GM12878 (cell line): Measurements from ENCODE around the gene ATG10. TPM values are rescaled to one million over a fixed set of nuclear protein-coding genes. Genes with fewer than 3 reads are reported as not detected.

Experiments
- ATAC-seq: fragments of 200-7000 bp; cut with Tn5 transposase; 3 replicates; pipeline ENCODE4 v1.9.1; 2020; ENCODE audit warnings: mild to moderate bottlenecking, moderate library complexity
- BruUV-seq: library from RNA; stranded (reverse); fragments of 400-500 nt; replicated peaks from 2 replicates; lab custom pipeline; 2021; lab: Mats Ljungman, UMichigan
- CTCF ChIA-PET: fragments of 300-600 bp; sonication (Branson Sonifier 250); formaldehyde crosslinking; extraction: SDS; loops from one replicate; lab custom pipeline; 2021; ENCODE audit warnings: inconsistent platforms; lab: Yijun Ruan, JAX
- POLR2A ChIA-PET: fragments of 350-600 bp; formaldehyde crosslinking; extraction: SDS; loops from one replicate; lab custom pipeline; 2021; ENCODE audit warnings: inconsistent platforms; lab: Charles Lee
- RAD21 ChIA-PET: fragments of 300-600 bp; sonication (Branson Sonifier 250); formaldehyde crosslinking; loops from one replicate; lab custom pipeline; 2023; ENCODE audit warnings: antibody characterized with exemption; ENCODE audit not compliant: unreplicated experiment; lab: Charles Lee
- SMC1A ChIA-PET: fragments of 300-600 bp; sonication (Branson Sonifier 250); formaldehyde crosslinking; loops from one replicate; lab custom pipeline; 2023; ENCODE audit not compliant: unreplicated experiment, uncharacterized antibody; lab: Charles Lee
- DNase-seq: peaks from one replicate; pipeline ENCODE4 v3.0.0-alpha.2; 2011; ENCODE audit warnings: low read depth, low spot score
- FAIRE-seq: peaks from 3 replicates; lab custom pipeline; 2011; peaks lifted over from hg19 to GRCh38; lab: Jason Lieb, UNC
- H2AFZ ChIP-seq: 2 replicates; pipeline ENCODE4 v1.6.0; 2011; ENCODE audit warnings: low read depth, low read length, control low read depth; ENCODE audit not compliant: control insufficient read depth
- H3K27ac ChIP-seq: 2 replicates; pipeline ENCODE4 v1.5.1; 2011; ENCODE audit warnings: control low read depth; ENCODE audit not compliant: control insufficient read depth, insufficient read depth
- H3K27me3 ChIP-seq, 2 experiments: replicated peaks in 1 of 2; 2 replicates each; pipeline versions ENCODE4 v1.6.0 to v1.6.1; 2011; ENCODE audit warnings: low read length in 1 of 2; ENCODE audit not compliant: control insufficient read depth in 2 of 2, insufficient read depth in 2 of 2
- H3K36me3 ChIP-seq, 2 experiments: 2 replicates each; pipeline ENCODE4 v1.5.1; 2011; ENCODE audit warnings: low read length in 1 of 2; ENCODE audit not compliant: control insufficient read depth in 2 of 2, insufficient read depth in 2 of 2
- H3K4me1 ChIP-seq: 2 replicates; pipeline ENCODE4 v1.6.1; 2011; ENCODE audit warnings: mild to moderate bottlenecking, low read length, moderate library complexity, mixed read lengths; ENCODE audit not compliant: control insufficient read depth, insufficient read depth
- H3K4me2 ChIP-seq: 2 replicates; pipeline ENCODE4 v1.6.0; 2011; ENCODE audit warnings: control low read depth; ENCODE audit not compliant: control insufficient read depth, insufficient read depth
- H3K4me3 ChIP-seq: fragments of 200-600 bp; sonication (generic); 2 replicates; pipeline ENCODE4 v1.5.1; 2016
- H3K79me2 ChIP-seq: 2 replicates; pipeline ENCODE4 v1.6.0; 2011; ENCODE audit warnings: low read length; ENCODE audit not compliant: control insufficient read depth, insufficient read depth
- H3K9ac ChIP-seq: 2 replicates; pipeline ENCODE4 v1.8.0; 2011; ENCODE audit warnings: low read length, control low read depth, mixed read lengths; ENCODE audit not compliant: control insufficient read depth, insufficient read depth
- H3K9me3 ChIP-seq: replicated peaks from 3 replicates; pipeline ENCODE4 v1.5.1; 2011; ENCODE audit warnings: mild to moderate bottlenecking, low read length; ENCODE audit not compliant: control insufficient read depth, insufficient read depth
- H4K20me1 ChIP-seq: 2 replicates; pipeline ENCODE4 v1.6.0; 2011; ENCODE audit not compliant: control insufficient read depth, insufficient read depth
- BRCA1 ChIP-seq: IDR thresholded peaks from 2 replicates; pipeline ENCODE4 v1.6.1; 2011; ENCODE audit warnings: low read depth, low read length, improper control_type of control experiment
- CBX3 ChIP-seq: fragments of 200-600 bp; sonication (generic); IDR thresholded peaks from 2 replicates; pipeline ENCODE4 v1.6.1; 2016; ENCODE audit warnings: low read depth, borderline replicate concordance
- CHD4 ChIP-seq: fragments of 200-600 bp; sonication (generic); IDR thresholded peaks from 2 replicates; pipeline ENCODE4 v1.6.1; 2016; ENCODE audit warnings: mild to moderate bottlenecking
- CREM ChIP-seq: IDR thresholded peaks from 2 replicates; pipeline ENCODE4 v1.6.1; 2014; ENCODE audit warnings: antibody characterized with exemption, low read depth
- EGR1 ChIP-seq, 2 experiments: IDR thresholded peaks; 1 replicate in 1 of 2; 2 replicates in 1 of 2; pipeline ENCODE4 v1.6.1; 2011 to 2012; ENCODE audit warnings: low read depth in 2 of 2, low read length in 2 of 2, borderline replicate concordance in 1 of 2, mild to moderate bottlenecking in 1 of 2, moderate library complexity in 1 of 2
- IKZF2 ChIP-seq, 2 experiments: fragments of 450-650 bp; IDR thresholded peaks; 2 replicates each; pipeline ENCODE4 v1.6.1; 2017; ENCODE audit warnings: mild to moderate bottlenecking in 2 of 2, moderate library complexity in 2 of 2
- MXI1 ChIP-seq: fragments of 150-350 bp; IDR thresholded peaks from 2 replicates; pipeline ENCODE4 v1.6.1; 2011; ENCODE audit warnings: low read depth, mild to moderate bottlenecking, inconsistent platforms, low read length, improper control_type of control experiment
- NFIC ChIP-seq: IDR thresholded peaks from 2 replicates; pipeline ENCODE4 v1.6.1; 2012; ENCODE audit warnings: low read depth, mild to moderate bottlenecking, inconsistent platforms, low read length, moderate library complexity
- POLR2A ChIP-seq: IDR thresholded peaks from 2 replicates; pipeline ENCODE4 v1.6.1; 2011; ENCODE audit warnings: low read depth, mild to moderate bottlenecking, low read length
- TARDBP ChIP-seq: IDR thresholded peaks from 2 replicates; pipeline ENCODE4 v1.6.1; 2016; ENCODE audit warnings: borderline replicate concordance
- ZNF217 ChIP-seq: fragments of 450-650 bp; IDR thresholded peaks from 2 replicates; pipeline ENCODE4 v1.6.1; 2017; ENCODE audit warnings: antibody characterized with exemption, mild to moderate bottlenecking
- WGBS: methylation state at CpG from one replicate; pipeline ENCODE4 v1.1.6; 2016; ENCODE audit warnings: low lambda C conversion rate; ENCODE audit not compliant: insufficient replicate concordance, insufficient coverage; ENCODE audit errors: missing lambda C conversion rate; 5-methylcytosine and 5-hydroxymethylcytosine counted together
- in situ Hi-C: fragments of 300-500 bp; cut with MboI; formaldehyde crosslinking; loops from 9 replicates; pipeline ENCODE4 v1.14.3; 2018; ENCODE audit warnings: mixed read lengths
- intact Hi-C: fragments of 100-400 bp; cut with micrococcal nuclease; formaldehyde crosslinking; loops from one replicate; pipeline ENCODE4 v1.14.2; 2022; ENCODE audit not compliant: unreplicated experiment
- polyA plus RNA-seq, 11 experiments: library from polyadenylated mRNA; depleted of rRNA in 4 of 11; unstranded in 6 of 11; stranded (reverse) in 5 of 11; fragments of >200 nt; fragmentation: Nextera tagmentation in 4 of 11; fragmentation: Illumina TruSeq in 1 of 11; extraction: Ambion mirVana in 4 of 11; extraction: Trizol in 1 of 11; gene quantifications; 1 replicate in 1 of 11; 2 replicates in 10 of 11; pipeline versions ENCODE4 v1.2.1 to v1.2.3, GENCODE V29; 2011 to 2016; ENCODE audit warnings: inconsistent platforms in 2 of 11, missing spikeins in 2 of 11, low read depth in 1 of 11
- total RNA-seq, 4 experiments: library from RNA; depleted of rRNA in 3 of 4; stranded (reverse); fragments of >200 nt in 3 of 4; fragmentation: Illumina TruSeq in 1 of 4; extraction: Trizol in 1 of 4; gene quantifications; 2 replicates each; pipeline versions ENCODE4 v1.2.1 to v1.2.3, GENCODE V29; 2013 to 2021
- TF ChIP-seq, protein P1 (sequence below): IDR thresholded peaks from 2 replicates; pipeline ENCODE4 v1.6.1; 2011; ENCODE audit warnings: borderline replicate concordance, low read depth, mild to moderate bottlenecking, moderate library complexity, mixed read lengths, low read length; ENCODE audit not compliant: insufficient read depth; ENCODE audit errors: extremely low read length
- TF ChIP-seq, protein P2 (sequence below): fragments of 150-350 bp; IDR thresholded peaks from 2 replicates; pipeline ENCODE4 v1.6.1; 2016; ENCODE audit warnings: low read depth, low read length

ATG10 gene
- total and polyA plus RNA-seq, 10 of the 15 experiments (the other 5 are each of a cell fraction or from before 2014, with no cell fraction given): 3.8 to 14.4 (median 6.5) TPM

- no peak overlapping the region for H3K9ac ChIP-seq
- no peak overlapping the region for H2AFZ ChIP-seq
- no peak for DNase-seq
- H3K4me2 ChIP-seq: no peak overlapping the region
- WGBS: 97% methylated on average over 2 of the region's 2 CpGs
- no peaks in the 10 kb centered on the region for H3K9me3 ChIP-seq
- SMC1A ChIA-PET: interaction anchor here (1.0 to 1.3 kb wide), 2 partner anchors 21 to 48 kb away, joined by 3 read pairs; no protein-coding TSS in a partner anchor
- intact Hi-C loops (no loop called here), in situ Hi-C loops (no loop called here)
- POLR2A ChIA-PET: interaction anchor here (1.1 kb wide), 1 partner anchor 26 kb away, joined by 3 read pairs; no protein-coding TSS in a partner anchor
- no peaks in the 10 kb centered on the region for H3K4me1 ChIP-seq
- CTCF ChIA-PET: interaction anchor here (1.1 to 1.8 kb wide), 3 partner anchors 12 to 151 kb away, joined by 3 to 6 read pairs (median 4); no protein-coding TSS in a partner anchor
- no peaks in the 10 kb centered on the region for H3K27me3 ChIP-seq
- H3K4me3 ChIP-seq: no peak overlapping the region
- no peak for ATAC-seq
- RAD21 ChIA-PET: interaction anchor here (1.5 kb wide), 1 partner anchor 32 kb away, joined by 3 read pairs; no protein-coding TSS in a partner anchor
- no peak for TF ChIP-seq CBX3
- no peak for TF ChIP-seq POLR2A
- no peak for TF ChIP-seq ZNF217
- TF ChIP-seq NFIC: no peak
- TF ChIP-seq TARDBP: no peak
- TF ChIP-seq, protein P1, sequence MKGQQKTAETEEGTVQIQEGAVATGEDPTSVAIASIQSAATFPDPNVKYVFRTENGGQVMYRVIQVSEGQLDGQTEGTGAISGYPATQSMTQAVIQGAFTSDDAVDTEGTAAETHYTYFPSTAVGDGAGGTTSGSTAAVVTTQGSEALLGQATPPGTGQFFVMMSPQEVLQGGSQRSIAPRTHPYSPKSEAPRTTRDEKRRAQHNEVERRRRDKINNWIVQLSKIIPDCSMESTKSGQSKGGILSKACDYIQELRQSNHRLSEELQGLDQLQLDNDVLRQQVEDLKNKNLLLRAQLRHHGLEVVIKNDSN: no peak
- no peak for TF ChIP-seq EGR1 (IDR thresholded peaks at IDR 0.05; ENCODE audit: borderline replicate concordance in 1 of 2, low read depth in 2 of 2, low read length in 2 of 2)
- no peak for TF ChIP-seq MXI1
- TF ChIP-seq, protein P2, sequence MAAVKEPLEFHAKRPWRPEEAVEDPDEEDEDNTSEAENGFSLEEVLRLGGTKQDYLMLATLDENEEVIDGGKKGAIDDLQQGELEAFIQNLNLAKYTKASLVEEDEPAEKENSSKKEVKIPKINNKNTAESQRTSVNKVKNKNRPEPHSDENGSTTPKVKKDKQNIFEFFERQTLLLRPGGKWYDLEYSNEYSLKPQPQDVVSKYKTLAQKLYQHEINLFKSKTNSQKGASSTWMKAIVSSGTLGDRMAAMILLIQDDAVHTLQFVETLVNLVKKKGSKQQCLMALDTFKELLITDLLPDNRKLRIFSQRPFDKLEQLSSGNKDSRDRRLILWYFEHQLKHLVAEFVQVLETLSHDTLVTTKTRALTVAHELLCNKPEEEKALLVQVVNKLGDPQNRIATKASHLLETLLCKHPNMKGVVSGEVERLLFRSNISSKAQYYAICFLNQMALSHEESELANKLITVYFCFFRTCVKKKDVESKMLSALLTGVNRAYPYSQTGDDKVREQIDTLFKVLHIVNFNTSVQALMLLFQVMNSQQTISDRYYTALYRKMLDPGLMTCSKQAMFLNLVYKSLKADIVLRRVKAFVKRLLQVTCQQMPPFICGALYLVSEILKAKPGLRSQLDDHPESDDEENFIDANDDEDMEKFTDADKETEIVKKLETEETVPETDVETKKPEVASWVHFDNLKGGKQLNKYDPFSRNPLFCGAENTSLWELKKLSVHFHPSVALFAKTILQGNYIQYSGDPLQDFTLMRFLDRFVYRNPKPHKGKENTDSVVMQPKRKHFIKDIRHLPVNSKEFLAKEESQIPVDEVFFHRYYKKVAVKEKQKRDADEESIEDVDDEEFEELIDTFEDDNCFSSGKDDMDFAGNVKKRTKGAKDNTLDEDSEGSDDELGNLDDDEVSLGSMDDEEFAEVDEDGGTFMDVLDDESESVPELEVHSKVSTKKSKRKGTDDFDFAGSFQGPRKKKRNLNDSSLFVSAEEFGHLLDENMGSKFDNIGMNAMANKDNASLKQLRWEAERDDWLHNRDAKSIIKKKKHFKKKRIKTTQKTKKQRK: no peak
- TF ChIP-seq IKZF2 (IDR thresholded peaks at IDR 0.05): no peak
- no peak for TF ChIP-seq BRCA1
- no peak for TF ChIP-seq CREM
- no peak for TF ChIP-seq CHD4
- H3K27ac ChIP-seq: no peak overlapping the region
- no peaks in the 10 kb centered on the region for H3K79me2 ChIP-seq
- no peak for FAIRE-seq
- no peaks in the 10 kb centered on the region for H3K36me3 ChIP-seq
- no peaks in the 10 kb centered on the region for H4K20me1 ChIP-seq
- BruUV-seq: no TSS peak
These were observed 103.1 kb downstream of the ATG10 start for GRCh38 chr5:82074950-82075349.
